Common myeloid progenitor, CD34-positive (primary cell): ENCODE data around the gene CHRND.
A peak's percentile ranks its signal among the peaks of the same experiment; 100 is the strongest.

Experiments
- CTCF ChIA-PET: fragments of 350-600 bp; sonication (Branson Sonifier 250); formaldehyde crosslinking; loops from one replicate; lab custom pipeline; 2021; ENCODE audit warnings: antibody characterized with exemption; lab: Charles Lee
- POLR2A ChIA-PET: fragments of 350-600 bp; sonication (Branson Sonifier 250); formaldehyde crosslinking; loops from one replicate; lab custom pipeline; 2021; ENCODE audit warnings: antibody characterized with exemption; lab: Charles Lee
- DNase-seq, 3 donors: peaks; one replicate each; pipeline versions ENCODE4 v3.0.0 to v3.0.0-alpha.2; 2013
- H3K27ac ChIP-seq, 2 experiments: 1 replicate in 1 of 2; 2 replicates in 1 of 2; pipeline ENCODE4 v1.7.0; 2013; ENCODE audit warnings: inconsistent platforms in 2 of 2, low read length in 2 of 2, mild to moderate bottlenecking in 2 of 2, low read depth in 1 of 2, moderate library complexity in 1 of 2; ENCODE audit not compliant: severe bottlenecking in 2 of 2, insufficient read depth in 1 of 2, poor library complexity in 1 of 2
- H3K27me3 ChIP-seq, 5 experiments: replicated peaks in 2 of 5; 1 replicate in 3 of 5; 2 replicates in 2 of 5; pipeline versions ENCODE4 v1.6.1 to v1.7.0; 2013; ENCODE audit warnings: low read length in 4 of 5, mild to moderate bottlenecking in 2 of 5, moderate library complexity in 2 of 5, inconsistent platforms in 1 of 5; ENCODE audit not compliant: insufficient read depth in 5 of 5, control insufficient read depth in 4 of 5
- H3K36me3 ChIP-seq, 4 experiments: 1 replicate in 2 of 4; 2 replicates in 2 of 4; pipeline versions ENCODE4 v1.6.1 to v1.7.0; 2013; ENCODE audit warnings: low read length in 3 of 4, control low read depth in 1 of 4, mild to moderate bottlenecking in 1 of 4; ENCODE audit not compliant: control insufficient read depth in 4 of 4, insufficient read depth in 4 of 4
- H3K4me1 ChIP-seq, 4 experiments: 1 replicate in 3 of 4; 2 replicates in 1 of 4; pipeline versions ENCODE4 v1.6.1 to v1.7.1; 2013; ENCODE audit warnings: low read length in 3 of 4, mild to moderate bottlenecking in 3 of 4, control low read depth in 1 of 4, inconsistent platforms in 1 of 4, moderate library complexity in 1 of 4; ENCODE audit not compliant: control insufficient read depth in 4 of 4, insufficient read depth in 4 of 4; ENCODE audit errors: control extremely low read depth in 1 of 4
- H3K4me3 ChIP-seq, 7 experiments: 1 replicate in 4 of 7; 2 replicates in 3 of 7; pipeline versions ENCODE4 v1.5.1 to v1.7.0; 2013; ENCODE audit warnings: mild to moderate bottlenecking in 7 of 7, low read length in 6 of 7, moderate library complexity in 6 of 7, inconsistent platforms in 2 of 7, low read depth in 2 of 7, control low read depth in 1 of 7; ENCODE audit not compliant: insufficient read depth in 4 of 7, control insufficient read depth in 1 of 7; ENCODE audit errors: extremely low read depth in 1 of 7
- H3K9me3 ChIP-seq, 5 experiments: 1 replicate in 4 of 5; 2 replicates in 1 of 5; pipeline versions ENCODE4 v1.6.1 to v1.7.1; 2013; ENCODE audit warnings: low read length in 4 of 5, mild to moderate bottlenecking in 2 of 5, inconsistent platforms in 1 of 5, low read depth in 1 of 5, moderate library complexity in 1 of 5; ENCODE audit not compliant: control insufficient read depth in 4 of 5, insufficient read depth in 2 of 5; ENCODE audit errors: control extremely low read depth in 1 of 5
- WGBS: methylation state at CpG from one replicate; pipeline ENCODE4 v1.1.5; 2013; ENCODE audit not compliant: insufficient coverage; 5-methylcytosine and 5-hydroxymethylcytosine counted together

Gene CHRND

GRCh38 chr2:232521098-232521497 is 4.9 kb upstream of the CHRND start:
- Histone ChIP-seq H3K27me3 (peaks cover 0 to 64% (median 19%) of the 10 kb centered on the region in 5 experiments), H3K36me3 (no peaks in the 10 kb centered on the region), H3K4me3 (no peak overlapping the region), H3K27ac (no peak overlapping the region), H3K9me3 (no peaks in the 10 kb centered on the region), H3K4me1 (peaks cover 0 to 30% (median 18%) of the 10 kb centered on the region in 4 experiments)
- DNase-seq = no peak
- WGBS = 95% methylated on average over 14 of the region's 14 CpGs
- ChIA-PET POLR2A (no interaction called here), CTCF (interaction anchor here (1.2 to 6.4 kb wide), 4 partner anchors 44 to 80 kb away, joined by 3 to 29 read pairs (median 8); no protein-coding TSS in a partner anchor)

GRCh38 chr2:232521959-232522622 is 3.9 kb upstream of the CHRND start:
- ChIA-PET POLR2A (interaction anchor here (0.6 kb wide), 1 partner anchor 92 kb away, joined by 3 read pairs; no protein-coding TSS in a partner anchor), CTCF (interaction anchor here (1.0 to 6.4 kb wide), 5 partner anchors 10 to 75 kb away, joined by 3 to 29 read pairs (median 5); partner anchors contain the start of genes EIF4E2 and TIGD1)
- no peaks in the 10 kb centered on the region for H3K36me3 ChIP-seq
- H3K4me1 ChIP-seq = peaks cover 0 to 30% (median 18%) of the 10 kb centered on the region in 4 experiments
- H3K27me3 ChIP-seq = peaks cover 0 to 71% (median 16%) of the 10 kb centered on the region in 5 experiments
- H3K4me3 ChIP-seq = peak overlapping the region in 5 of 7 experiments; percentile 10 to 54 (median 22)
- DNase-seq = peak in 2 of 3 donors; percentile 54 to 56
- H3K27ac ChIP-seq = no peak overlapping the region
- no peaks in the 10 kb centered on the region for H3K9me3 ChIP-seq
- WGBS = 6% methylated on average over 53 of the region's 66 CpGs

GRCh38 chr2:232522623-232523401 is 3.1 kb upstream of the CHRND start:
- H3K27me3 ChIP-seq = peaks cover 0 to 71% (median 16%) of the 10 kb centered on the region in 5 experiments
- WGBS = 16% methylated on average over 33 of the region's 46 CpGs

DNA sequence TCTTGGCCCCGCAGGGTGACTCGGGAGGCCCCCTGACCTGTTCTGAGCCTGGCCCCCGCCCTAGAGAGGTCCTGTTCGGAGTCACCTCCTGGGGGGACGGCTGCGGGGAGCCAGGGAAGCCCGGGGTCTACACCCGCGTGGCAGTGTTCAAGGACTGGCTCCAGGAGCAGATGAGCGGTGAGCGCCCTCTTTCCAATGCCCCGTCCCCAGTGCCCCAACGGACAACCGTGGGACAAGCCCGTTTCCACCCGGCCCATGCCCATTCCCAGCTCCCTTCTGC is 2.6 kb upstream of the CHRND start:
- Histone ChIP-seq H3K36me3 (no peaks in the 10 kb centered on the region), H3K4me1 (peaks cover 0 to 30% (median 18%) of the 10 kb centered on the region in 4 experiments), H3K4me3 (peak overlapping the region in 3 of 7 experiments; percentile 23 to 66 (median 52)), H3K9me3 (no peaks in the 10 kb centered on the region), H3K27me3 (peaks cover 0 to 74% (median 16%) of the 10 kb centered on the region in 5 experiments), H3K27ac (no peak overlapping the region)
- 16% methylated on average over 16 of the region's 16 CpGs for WGBS
- no peak for DNase-seq
- POLR2A ChIA-PET = interaction anchor here (0.9 kb wide), 1 partner anchor 27 kb away, joined by 3 read pairs; the partner anchor contains the start of genes EIF4E2 and TIGD1
- CTCF ChIA-PET = interaction anchor here (0.6 to 6.4 kb wide), 15 partner anchors 8 to 792 kb away, joined by 3 to 29 read pairs (median 3); no protein-coding TSS in a partner anchor

More at GRCh38 chr2:232522623-232523401, 3.1 kb upstream of the CHRND start:
- H3K4me3 ChIP-seq = peak overlapping the region in 4 of 7 experiments; percentile 8 to 54 (median 32)
- no peaks in the 10 kb centered on the region for H3K9me3 ChIP-seq
- CTCF ChIA-PET = interaction anchor here (0.6 to 6.4 kb wide), 15 partner anchors 8 to 792 kb away, joined by 3 to 29 read pairs (median 4); partner anchors contain the start of genes EIF4E2 and TIGD1
- POLR2A ChIA-PET = interaction anchor here (0.6 to 0.9 kb wide), 2 partner anchors 28 to 93 kb away, joined by 3 read pairs; partner anchors contain the start of genes EIF4E2 and TIGD1
- H3K4me1 ChIP-seq = peaks cover 0 to 30% (median 18%) of the 10 kb centered on the region in 4 experiments
- no peak overlapping the region for H3K27ac ChIP-seq
- no peaks in the 10 kb centered on the region for H3K36me3 ChIP-seq
- no peak for DNase-seq

DNA sequence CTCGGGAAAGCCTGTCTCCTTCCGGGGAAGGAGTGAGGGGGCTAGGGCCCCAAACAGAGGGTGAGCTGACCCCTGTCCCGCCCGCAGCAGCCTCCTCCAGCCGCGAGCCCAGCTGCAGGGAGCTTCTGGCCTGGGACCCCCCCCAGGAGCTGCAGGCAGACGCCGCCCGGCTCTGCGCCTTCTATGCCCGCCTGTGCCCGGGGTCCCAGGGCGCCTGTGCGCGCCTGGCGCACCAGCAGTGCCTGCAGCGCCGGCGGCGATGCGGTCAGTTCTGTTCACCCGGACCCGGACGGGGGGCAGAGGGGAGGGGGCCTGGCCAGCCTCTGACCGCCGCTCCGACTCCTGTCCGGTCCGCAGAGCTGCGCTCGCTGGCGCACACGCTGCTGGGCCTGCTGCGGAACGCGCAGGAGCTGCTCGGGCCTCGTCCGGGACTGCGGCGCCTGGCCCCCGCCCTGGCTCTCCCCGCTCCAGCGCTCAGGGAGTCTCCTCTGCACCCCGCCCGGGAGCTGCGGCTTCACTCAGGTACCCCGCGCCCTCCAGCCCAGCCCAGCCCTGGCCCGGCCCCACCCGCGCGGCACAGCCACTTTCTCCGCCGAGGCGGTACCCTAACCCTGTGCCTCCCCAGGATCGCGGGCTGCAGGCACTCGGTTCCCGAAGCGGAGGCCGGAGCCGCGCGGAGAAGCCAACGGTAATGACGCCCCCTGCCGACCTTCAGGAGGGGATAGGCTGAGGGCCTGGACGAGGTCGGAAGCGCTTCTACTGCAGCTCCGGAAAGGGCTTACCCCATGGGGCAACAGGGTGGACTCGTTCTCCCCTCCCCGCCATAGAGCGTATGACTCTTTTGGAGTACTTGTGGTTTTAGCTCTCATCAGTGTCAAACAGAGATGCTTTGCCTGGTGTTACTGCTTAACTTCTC is 2.0 kb upstream of the CHRND start:
- ChIA-PET CTCF (interaction anchor here (0.6 to 6.4 kb wide), 17 partner anchors 8 to 791 kb away, joined by 3 to 29 read pairs (median 3); no protein-coding TSS in a partner anchor), POLR2A (interaction anchor here (0.6 to 0.9 kb wide), 2 partner anchors 27 to 119 kb away, joined by 3 read pairs; partner anchors contain the start of genes EIF4E2 and TIGD1)
- DNase-seq = peak; percentile 60 to 78 (median 73)
- WGBS = 1% methylated on average over 67 of the region's 75 CpGs
- Histone ChIP-seq H3K27ac (no peak overlapping the region), H3K36me3 (no peaks in the 10 kb centered on the region), H3K9me3 (no peaks in the 10 kb centered on the region), H3K4me1 (peaks cover 0 to 33% (median 21%) of the 10 kb centered on the region in 4 experiments), H3K4me3 (peak overlapping the region in 6 of 7 experiments; percentile 23 to 66 (median 47)), H3K27me3 (peaks cover 0 to 68% (median 12%) of the 10 kb centered on the region in 5 experiments)

DNA sequence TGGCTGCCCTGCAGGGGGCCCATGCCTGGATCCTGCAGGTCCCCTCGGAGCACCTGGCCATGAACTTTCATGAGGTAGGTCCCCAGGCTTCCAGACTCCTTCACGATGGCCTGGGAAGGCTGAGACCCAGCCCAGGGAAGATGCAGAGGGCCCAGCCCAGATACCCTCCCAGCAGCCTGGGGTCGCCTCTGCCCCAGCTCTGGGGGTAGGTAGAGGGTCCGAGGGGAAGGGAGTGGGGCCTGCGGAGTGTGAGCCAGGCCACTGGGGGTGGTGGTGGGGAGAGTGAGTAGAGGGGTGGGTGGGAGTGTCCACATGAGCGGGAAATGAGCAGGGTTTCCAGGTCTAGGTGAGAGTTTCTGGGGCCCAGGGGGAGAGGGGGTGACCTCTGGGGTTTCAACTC is 1.2 kb upstream of the CHRND start:
- POLR2A ChIA-PET = no interaction called here
- H3K27me3 ChIP-seq = peaks cover 0 to 64% (median 12%) of the 10 kb centered on the region in 5 experiments

More for the DNA sequence above, 1.2 kb upstream of the CHRND start:
- Histone ChIP-seq H3K27ac (no peak overlapping the region), H3K4me3 (no peak overlapping the region), H3K4me1 (peaks cover 0 to 36% (median 22%) of the 10 kb centered on the region in 4 experiments), H3K9me3 (no peaks in the 10 kb centered on the region), H3K36me3 (no peaks in the 10 kb centered on the region)
- CTCF ChIA-PET = interaction anchor here (1.2 to 6.4 kb wide), 7 partner anchors 10 to 596 kb away, joined by 3 to 29 read pairs (median 6); no protein-coding TSS in a partner anchor
- 30% methylated on average over 2 of the region's 6 CpGs for whole genome bisulfite sequencing
- DNase-seq = no peak
